Globus pallidus (tissue), 1 donor: ENCODE results near the gene KCNMA1.

ENCODE experiments used
- DNase-seq: peaks from one replicate; pipeline ENCODE4 v3.0.0-alpha.2; 2015; ENCODE audit warnings: low spot score

KCNMA1 gene

GRCh38 chr10:77041636-77042258 lies 595.9 kb downstream of the KCNMA1 start:
- no peak for DNase-seq

GRCh38 chr10:77038407-77038806 lies 599.2 kb downstream of the KCNMA1 start:
- no peak for DNase-seq

- no peak for DNase-seq
Measured at GRCh38 chr10:77037735-77038403, 599.7 kb downstream of the KCNMA1 start.

GRCh38 chr10:77036993-77037734 lies 600.4 kb downstream of the KCNMA1 start:
- DNase-seq = no peak

GRCh38 chr10:77036276-77036675 lies 601.3 kb downstream of the KCNMA1 start:
- no peak for DNase-seq

GRCh38 chr10:77034795-77035194 lies 602.8 kb downstream of the KCNMA1 start:
- no peak for DNase-seq

- DNase-seq = no peak
Measured at GRCh38 chr10:77034240-77034639, 603.4 kb downstream of the KCNMA1 start.

GRCh38 chr10:77032188-77032570 lies 605.4 kb downstream of the KCNMA1 start:
- no peak for DNase-seq

- DNase-seq = no peak
Measured at GRCh38 chr10:77031531-77032187, 605.9 kb downstream of the KCNMA1 start.

GRCh38 chr10:77030974-77031373 lies 606.6 kb downstream of the KCNMA1 start:
- no peak for DNase-seq

GRCh38 chr10:77029777-77030717 lies 607.6 kb downstream of the KCNMA1 start:
- no peak for DNase-seq

GRCh38 chr10:77028042-77028441 lies 609.6 kb downstream of the KCNMA1 start:
- DNase-seq = no peak

- DNase-seq = no peak
Measured at GRCh38 chr10:77027576-77027975, 610.0 kb downstream of the KCNMA1 start.

- no peak for DNase-seq
Measured at GRCh38 chr10:77027141-77027540, 610.5 kb downstream of the KCNMA1 start.

- no peak for DNase-seq
Measured at GRCh38 chr10:77026148-77026547, 611.5 kb downstream of the KCNMA1 start.

- no peak for DNase-seq
Measured at GRCh38 chr10:77024461-77024860, 613.1 kb downstream of the KCNMA1 start.

- DNase-seq = no peak
Measured at GRCh38 chr10:77023396-77023795, 614.2 kb downstream of the KCNMA1 start.

GRCh38 chr10:77022671-77023070 lies 614.9 kb downstream of the KCNMA1 start:
- DNase-seq = no peak

GRCh38 chr10:77021966-77022490 lies 615.6 kb downstream of the KCNMA1 start:
- DNase-seq = no peak

- DNase-seq = no peak
Measured at GRCh38 chr10:77020426-77021040, 617.1 kb downstream of the KCNMA1 start.

GRCh38 chr10:77016855-77017254 lies 620.8 kb downstream of the KCNMA1 start:
- no peak for DNase-seq
